Nephron progenitor cell (in vitro differentiated cells): ENCODE results near the gene MEGF10.
A peak's percentile ranks its signal among the peaks of the same experiment; 100 is the strongest.

Source experiments
- DNase-seq: peaks from one replicate; pipeline ENCODE4 v3.0.0; 2021
- H3K27ac Mint-ChIP-seq: 2 replicates; pipeline ENCODE4 v1.8.0; 2021; ENCODE audit warnings: mild to moderate bottlenecking, moderate library complexity, mixed read lengths
- H3K27me3 Mint-ChIP-seq: 2 replicates; pipeline ENCODE4 v1.8.0; 2021; ENCODE audit warnings: mild to moderate bottlenecking, low read depth, mixed read lengths; ENCODE audit not compliant: poor library complexity
- H3K36me3 Mint-ChIP-seq: 2 replicates; pipeline ENCODE4 v1.8.0; 2021; ENCODE audit warnings: low read depth, mixed read lengths
- H3K4me1 Mint-ChIP-seq: 2 replicates; pipeline ENCODE4 v1.8.0; 2021; ENCODE audit warnings: mixed read lengths
- H3K4me3 Mint-ChIP-seq: 2 replicates; pipeline ENCODE4 v1.8.0; 2021; ENCODE audit warnings: mild to moderate bottlenecking, moderate library complexity, mixed read lengths
- H3K9me3 Mint-ChIP-seq: 2 replicates; pipeline ENCODE4 v1.8.0; 2021; ENCODE audit warnings: mild to moderate bottlenecking, moderate library complexity, mixed read lengths
- TF ChIP-seq, protein P1 (sequence below): fragments of 200-600 bp; sonication (generic); IDR thresholded peaks from 2 replicates; pipeline ENCODE4 v1.5.0; 2021; ENCODE audit warnings: antibody characterized with exemption

Gene MEGF10

DNA sequence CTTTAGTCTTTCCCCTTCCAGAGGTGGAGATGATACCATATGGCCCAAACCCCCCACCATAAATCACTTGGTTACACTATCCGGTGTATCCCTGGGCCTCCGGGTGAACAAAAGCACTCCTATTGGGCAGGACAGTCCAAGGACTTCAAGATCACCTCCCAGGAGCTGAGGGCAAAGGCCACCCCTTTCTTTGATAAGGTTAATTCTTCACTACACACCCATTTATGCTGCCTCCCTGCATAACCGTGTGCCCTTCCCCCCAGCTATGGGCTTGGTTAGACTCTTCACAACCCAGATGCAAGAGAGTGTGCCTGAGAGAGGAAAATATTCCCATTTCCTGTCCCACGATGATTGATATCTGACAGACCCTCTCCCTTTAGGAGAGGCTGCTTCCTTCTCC lies 162.0 kb downstream of the MEGF10 start:
- H3K9me3 Mint-ChIP-seq = no peaks in the 10 kb centered on the region
- no peaks in the 10 kb centered on the region for H3K36me3 Mint-ChIP-seq
- H3K27ac Mint-ChIP-seq = no peak overlapping the region
- TF ChIP-seq, protein P1, sequence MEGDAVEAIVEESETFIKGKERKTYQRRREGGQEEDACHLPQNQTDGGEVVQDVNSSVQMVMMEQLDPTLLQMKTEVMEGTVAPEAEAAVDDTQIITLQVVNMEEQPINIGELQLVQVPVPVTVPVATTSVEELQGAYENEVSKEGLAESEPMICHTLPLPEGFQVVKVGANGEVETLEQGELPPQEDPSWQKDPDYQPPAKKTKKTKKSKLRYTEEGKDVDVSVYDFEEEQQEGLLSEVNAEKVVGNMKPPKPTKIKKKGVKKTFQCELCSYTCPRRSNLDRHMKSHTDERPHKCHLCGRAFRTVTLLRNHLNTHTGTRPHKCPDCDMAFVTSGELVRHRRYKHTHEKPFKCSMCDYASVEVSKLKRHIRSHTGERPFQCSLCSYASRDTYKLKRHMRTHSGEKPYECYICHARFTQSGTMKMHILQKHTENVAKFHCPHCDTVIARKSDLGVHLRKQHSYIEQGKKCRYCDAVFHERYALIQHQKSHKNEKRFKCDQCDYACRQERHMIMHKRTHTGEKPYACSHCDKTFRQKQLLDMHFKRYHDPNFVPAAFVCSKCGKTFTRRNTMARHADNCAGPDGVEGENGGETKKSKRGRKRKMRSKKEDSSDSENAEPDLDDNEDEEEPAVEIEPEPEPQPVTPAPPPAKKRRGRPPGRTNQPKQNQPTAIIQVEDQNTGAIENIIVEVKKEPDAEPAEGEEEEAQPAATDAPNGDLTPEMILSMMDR = no peak
- peaks cover 8% of the 10 kb centered on the region for H3K27me3 Mint-ChIP-seq
- H3K4me3 Mint-ChIP-seq = no peak overlapping the region
- no peak for DNase-seq
- peaks cover 8% of the 10 kb centered on the region for H3K4me1 Mint-ChIP-seq

DNA sequence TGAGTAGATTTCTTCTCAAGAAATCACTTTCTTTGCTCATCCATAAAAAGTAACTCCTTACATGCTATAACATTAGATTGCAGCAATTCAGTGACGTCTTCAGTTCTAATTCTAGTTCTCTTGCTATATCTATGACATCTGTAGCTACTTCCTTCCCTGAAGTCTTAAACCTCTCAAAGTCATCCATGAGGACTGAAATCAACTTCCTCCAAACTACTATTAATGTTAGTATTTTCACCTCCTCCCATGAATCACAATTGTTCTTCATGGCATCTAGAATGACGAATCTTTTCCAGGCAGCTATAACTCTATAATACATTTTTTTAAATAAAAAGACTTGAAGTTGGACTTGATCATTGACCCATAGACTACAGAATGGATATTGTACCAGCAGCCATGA lies 180.6 kb downstream of the MEGF10 start:
- Mint-ChIP-seq H3K27me3 (no peaks in the 10 kb centered on the region), H3K4me3 (no peak overlapping the region), H3K9me3 (no peaks in the 10 kb centered on the region), H3K4me1 (no peaks in the 10 kb centered on the region), H3K27ac (no peak overlapping the region), H3K36me3 (no peaks in the 10 kb centered on the region)
- no peak for DNase-seq
- TF ChIP-seq, protein P1 = no peak

DNA sequence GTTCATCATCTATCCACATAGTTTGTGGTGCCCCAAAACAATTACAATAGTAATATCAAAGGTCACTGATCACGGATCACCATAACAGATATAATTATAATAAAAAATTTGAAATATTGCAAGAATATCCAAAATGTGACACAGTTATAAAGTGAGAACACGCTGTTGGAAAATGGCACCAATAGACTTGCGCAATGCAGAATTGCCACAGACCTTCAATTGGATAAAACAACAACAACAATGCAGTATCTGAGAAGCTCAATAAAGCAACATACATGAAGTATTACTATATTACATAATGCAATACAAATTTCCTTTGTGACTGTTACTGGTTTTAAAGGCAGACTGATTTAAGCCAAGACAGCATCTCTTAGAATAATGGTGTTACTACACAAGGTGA lies 182.1 kb downstream of the MEGF10 start:
- no peak for DNase-seq
- TF ChIP-seq, protein P1 = no peak
- no peaks in the 10 kb centered on the region for H3K9me3 Mint-ChIP-seq
- H3K27me3 Mint-ChIP-seq = no peaks in the 10 kb centered on the region
- no peak overlapping the region for H3K27ac Mint-ChIP-seq
- H3K36me3 Mint-ChIP-seq = no peaks in the 10 kb centered on the region
- H3K4me1 Mint-ChIP-seq = no peaks in the 10 kb centered on the region
- H3K4me3 Mint-ChIP-seq = no peak overlapping the region

DNA sequence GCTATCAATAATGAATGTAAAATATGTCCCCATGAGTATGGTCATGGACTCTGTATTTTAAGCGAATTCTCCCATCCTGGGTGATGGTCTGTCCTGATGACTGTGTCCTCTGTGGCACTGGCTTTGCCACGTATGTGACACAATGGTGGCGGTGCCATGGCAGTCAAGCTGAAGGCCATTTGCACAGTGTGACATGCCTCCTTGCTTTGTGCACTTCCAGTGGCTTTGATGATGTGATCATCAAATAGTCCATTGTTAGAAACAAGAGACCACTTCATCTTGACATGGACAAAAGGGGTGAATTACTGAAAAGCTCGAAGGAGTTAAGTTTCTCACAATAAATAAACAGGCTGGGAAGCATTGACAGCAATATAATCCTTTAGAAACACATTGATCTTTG lies 195.9 kb downstream of the MEGF10 start:
- Mint-ChIP-seq H3K9me3 (peaks cover 17% of the 10 kb centered on the region), H3K27ac (peak overlapping the region; percentile 58), H3K27me3 (peaks cover 4% of the 10 kb centered on the region), H3K4me1 (peaks cover 8% of the 10 kb centered on the region), H3K4me3 (no peak overlapping the region), H3K36me3 (no peaks in the 10 kb centered on the region)
- no peak for DNase-seq
- TF ChIP-seq, protein P1 = no peak

DNA sequence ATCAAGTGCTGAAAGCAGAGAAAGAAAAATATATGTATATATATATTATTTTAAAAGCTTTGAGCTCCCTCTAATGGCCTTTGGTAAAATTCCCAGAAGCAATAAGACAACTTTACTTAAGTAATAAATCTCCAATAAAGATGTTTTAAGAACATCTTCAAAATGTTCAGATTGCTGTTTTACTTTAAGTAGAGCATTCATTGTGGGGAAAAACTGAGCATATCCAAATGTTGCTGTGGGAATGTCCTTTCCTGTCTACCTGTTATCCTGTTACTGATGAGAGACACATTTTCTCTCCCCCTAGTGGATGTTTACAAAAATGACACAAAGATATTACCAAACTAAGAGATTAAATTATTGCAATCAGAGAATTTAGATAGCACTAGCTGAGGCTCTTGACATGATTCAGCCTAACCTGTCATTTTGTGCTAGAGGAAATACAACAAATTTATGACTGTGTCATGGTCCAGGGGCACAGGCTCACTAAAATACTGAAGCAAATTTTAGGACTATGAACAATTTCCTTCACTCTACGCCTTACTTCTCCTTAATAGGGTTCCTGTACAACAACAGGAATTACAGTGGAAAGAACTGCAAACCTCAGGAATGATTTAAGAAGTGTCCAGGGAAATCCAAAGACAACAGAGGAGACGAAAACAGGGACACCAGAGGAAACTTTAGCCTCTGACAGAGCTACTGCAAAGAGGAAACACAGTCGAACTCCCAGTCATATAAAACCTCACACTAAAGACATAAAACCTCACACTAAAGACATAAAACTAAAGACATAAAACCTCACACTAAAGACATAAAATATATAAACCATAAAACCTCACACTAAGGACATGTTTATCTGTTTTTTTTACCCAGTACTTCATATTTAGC lies 202.5 kb downstream of the MEGF10 start:
- Mint-ChIP-seq H3K4me3 (no peak overlapping the region), H3K27ac (peak overlapping the region; percentile 65), H3K27me3 (peaks cover 19% of the 10 kb centered on the region), H3K36me3 (no peaks in the 10 kb centered on the region), H3K9me3 (peaks cover 13% of the 10 kb centered on the region), H3K4me1 (peaks cover 10% of the 10 kb centered on the region)
- no peak for DNase-seq
- TF ChIP-seq, protein P1 = peak; percentile 86

DNA sequence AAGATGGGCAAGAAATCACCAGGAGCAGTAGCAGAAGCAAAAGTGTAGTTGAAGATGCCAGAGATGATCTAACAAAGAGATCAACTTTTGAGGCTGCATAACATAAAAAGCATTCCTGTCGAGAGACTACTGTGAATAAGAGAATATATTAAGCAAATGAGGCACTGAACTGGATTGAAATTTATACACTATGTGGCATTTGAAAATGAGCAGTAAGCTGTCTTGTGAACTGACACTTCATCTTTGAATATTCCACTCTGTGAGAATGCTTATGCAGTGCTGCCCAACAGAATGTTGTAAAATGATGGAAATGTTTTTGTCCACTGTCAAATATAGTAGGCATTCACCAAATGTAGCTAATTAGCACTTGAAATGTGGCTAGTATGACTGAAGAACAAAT lies 208.0 kb downstream of the MEGF10 start:
- no peak for DNase-seq
- TF ChIP-seq, protein P1 = no peak
- Mint-ChIP-seq H3K9me3 (no peaks in the 10 kb centered on the region), H3K27ac (no peak overlapping the region), H3K4me3 (no peak overlapping the region), H3K4me1 (peaks cover 2% of the 10 kb centered on the region), H3K36me3 (no peaks in the 10 kb centered on the region), H3K27me3 (peaks cover 31% of the 10 kb centered on the region)
